ENCODE results near the gene MTMR4.

- TF ChIP-seq CTCF (IDR thresholded peaks at IDR 0.05) (no peak), POLR2A (IDR thresholded peaks at IDR 0.05) (no peak)
Measured at GRCh38 chr17:58452738-58453137, 61.7 kb downstream of the MTMR4 start.
